Activated CD8-positive, alpha-beta memory T cell treated with anti-CD3 and anti-CD28 coated beads, Interleukin-2, amount 10 ng/mL, durations not matched to agents 7 days and 5 days (primary cell): ENCODE results near the gene OGDH. TPM values are rescaled to one million over a fixed set of nuclear protein-coding genes. Genes with fewer than 3 reads are reported as not detected.
"Not testable (repeated sequence)": the region's sequence is repeated elsewhere in the genome, so short reads cannot be mapped to it uniquely, and the experiment has no call there.

Source experiments
- ATAC-seq: fragments of 150-1000 bp; cut with Tn5 transposase; one replicate; pipeline ENCODE4 v1.10.0; 2021; ENCODE audit warnings: moderate library complexity
- CTCF ChIA-PET: fragments of 350-600 bp; sonication (Branson Sonifier 250); formaldehyde crosslinking; loops from one replicate; lab custom pipeline; 2021; ENCODE audit warnings: antibody characterized with exemption; lab: Charles Lee
- DNase-seq: peaks from one replicate; pipeline ENCODE4 v3.0.0-alpha.2; 2020
- H3K27ac Mint-ChIP-seq: one replicate; pipeline ENCODE4 v1.8.0; 2021; ENCODE audit warnings: mild to moderate bottlenecking, mixed read lengths
- H3K27me3 Mint-ChIP-seq: one replicate; pipeline ENCODE4 v1.8.0; 2021; ENCODE audit warnings: mixed read lengths
- H3K36me3 Mint-ChIP-seq: one replicate; pipeline ENCODE4 v1.8.0; 2021; ENCODE audit warnings: mild to moderate bottlenecking, mixed read lengths
- H3K4me1 Mint-ChIP-seq: one replicate; pipeline ENCODE4 v1.8.0; 2021; ENCODE audit warnings: mixed read lengths
- H3K4me3 Mint-ChIP-seq: one replicate; pipeline ENCODE4 v1.8.0; 2021; ENCODE audit warnings: mild to moderate bottlenecking, moderate library complexity, mixed read lengths
- H3K9me3 Mint-ChIP-seq: one replicate; pipeline ENCODE4 v1.8.0; 2022; ENCODE audit warnings: low read depth, mixed read lengths
- total RNA-seq, 2 experiments: library from RNA; stranded (reverse); gene quantifications; one replicate each; pipeline ENCODE4 v1.2.3, GENCODE V29; 2021

The OGDH gene
- total RNA-seq: 100 to 1,000 TPM; 134 to 136 TPM

DNA sequence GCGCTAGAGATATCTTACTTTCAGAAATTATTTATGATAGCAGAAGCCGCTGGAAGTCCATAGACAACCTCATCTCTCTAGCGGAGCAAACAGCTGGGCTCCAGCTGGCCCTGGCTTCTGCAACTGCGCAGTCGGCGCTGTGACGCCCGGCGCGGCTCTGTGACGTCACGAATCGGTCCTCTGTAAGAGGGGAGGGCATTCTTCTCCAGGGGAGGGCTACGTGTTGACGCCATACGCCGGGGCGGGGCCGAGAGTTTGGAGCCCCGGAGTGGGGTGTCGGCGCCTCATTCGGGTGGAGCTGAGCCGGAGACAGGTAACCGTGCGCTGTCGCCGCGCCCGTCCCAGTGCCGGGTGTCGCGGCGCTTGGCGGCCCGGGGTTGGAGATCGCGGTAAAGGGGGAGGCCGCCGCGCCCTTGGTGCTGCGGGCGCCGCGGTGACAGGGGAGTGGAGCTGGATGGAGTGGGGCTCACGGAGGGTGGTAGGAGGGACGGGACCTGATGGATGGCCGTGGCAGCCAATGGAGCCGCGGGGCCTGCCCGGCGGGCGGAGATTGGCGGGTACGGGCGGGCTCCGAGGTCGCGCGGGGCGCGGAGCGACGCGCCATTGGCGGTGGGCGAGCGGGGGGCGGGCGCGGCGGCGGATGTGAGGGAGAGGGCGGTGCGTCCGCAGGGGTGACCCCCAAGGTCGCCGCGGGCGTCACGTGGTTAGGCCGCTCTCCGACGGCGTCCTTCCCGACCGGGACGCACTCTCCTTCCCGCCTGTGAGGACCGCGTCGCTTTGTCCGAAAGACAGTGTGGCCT lies at the start of gene OGDH:
TSS of gene OGDH (plus strand) at position 287 of the 800 bp plus-strand sequence. CDS start 17,717 bp downstream, outside the sequence.
- Mint-ChIP-seq H3K36me3 (peaks cover 18% of the 10 kb centered on the region), H3K27me3 (peaks cover 5% of the 10 kb centered on the region), H3K4me3 (peak within 1 kb of the TSS; percentile 99), H3K27ac (peak within 1 kb of the TSS; percentile 99), H3K4me1 (peaks cover 51% of the 10 kb centered on the region), H3K9me3 (no peaks in the 10 kb centered on the region)
- peak; percentile 98 for ATAC-seq
- CTCF ChIA-PET: interaction anchor here (0.8 to 3.3 kb wide), 15 partner anchors 11 to 275 kb away, joined by 3 to 20 read pairs (median 4); partner anchors contain the start of gene H2AZ2
- peak; percentile 100 for DNase-seq

DNA sequence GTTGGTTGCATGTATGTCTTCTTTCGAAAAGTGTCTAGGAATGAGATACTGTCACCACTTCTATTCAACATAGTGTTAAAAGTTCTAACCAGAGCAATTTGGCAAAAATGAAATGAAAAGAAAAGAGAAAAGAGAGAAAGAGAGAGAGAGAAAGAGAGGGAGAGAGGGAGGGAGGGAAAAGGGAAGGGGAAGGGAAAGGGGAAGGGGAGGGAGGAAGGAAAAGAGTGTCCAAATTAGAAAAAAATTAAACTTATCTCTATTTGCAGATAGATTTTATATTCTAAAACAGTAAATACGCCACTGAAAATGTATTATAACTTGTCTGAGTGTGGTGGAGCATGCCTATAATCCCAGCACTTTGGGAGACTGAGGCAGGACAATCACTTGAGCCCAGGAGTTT lies 48.9 kb upstream of the OGDH start:
- Mint-ChIP-seq H3K4me3 (no peak overlapping the region), H3K4me1 (no peaks in the 10 kb centered on the region), H3K27me3 (peaks cover 10% of the 10 kb centered on the region), H3K9me3 (no peaks in the 10 kb centered on the region), H3K36me3 (no peaks in the 10 kb centered on the region), H3K27ac (no peak overlapping the region)
- DNase-seq (no peak), ATAC-seq (no peak)
- CTCF ChIA-PET: interaction anchor here (1.7 kb wide), 1 partner anchor 8 kb away, joined by 9 read pairs; no protein-coding TSS in a partner anchor

DNA sequence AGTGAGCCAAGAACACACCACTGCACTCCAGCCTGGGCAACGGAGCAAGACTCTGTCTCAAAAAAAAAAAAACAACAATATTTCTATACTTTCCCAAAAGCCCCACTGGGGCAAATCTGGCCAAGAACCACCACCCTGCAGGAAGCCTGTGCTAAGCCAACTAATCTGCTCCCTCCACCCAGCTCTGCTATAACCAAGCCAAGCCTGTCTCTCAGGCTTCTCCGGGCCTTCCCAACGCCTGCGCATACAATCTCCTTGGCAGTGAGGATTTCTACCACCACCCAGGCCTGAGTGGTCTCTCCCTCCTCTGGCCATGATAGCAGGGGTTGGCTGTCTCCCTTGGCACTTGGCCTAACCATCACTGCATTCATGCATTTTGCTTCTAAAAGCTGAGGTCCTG lies 46.9 kb upstream of the OGDH start:
- CTCF ChIA-PET: interaction anchor here (1.2 kb wide), 1 partner anchor 319 kb away, joined by 3 read pairs; no protein-coding TSS in a partner anchor
- Mint-ChIP-seq H3K4me3 (no peak overlapping the region), H3K4me1 (no peaks in the 10 kb centered on the region), H3K9me3 (no peaks in the 10 kb centered on the region), H3K36me3 (peaks cover under 1% of the 10 kb centered on the region), H3K27me3 (peaks cover 4% of the 10 kb centered on the region), H3K27ac (no peak overlapping the region)
- DNase-seq (no peak), ATAC-seq (no peak)

DNA sequence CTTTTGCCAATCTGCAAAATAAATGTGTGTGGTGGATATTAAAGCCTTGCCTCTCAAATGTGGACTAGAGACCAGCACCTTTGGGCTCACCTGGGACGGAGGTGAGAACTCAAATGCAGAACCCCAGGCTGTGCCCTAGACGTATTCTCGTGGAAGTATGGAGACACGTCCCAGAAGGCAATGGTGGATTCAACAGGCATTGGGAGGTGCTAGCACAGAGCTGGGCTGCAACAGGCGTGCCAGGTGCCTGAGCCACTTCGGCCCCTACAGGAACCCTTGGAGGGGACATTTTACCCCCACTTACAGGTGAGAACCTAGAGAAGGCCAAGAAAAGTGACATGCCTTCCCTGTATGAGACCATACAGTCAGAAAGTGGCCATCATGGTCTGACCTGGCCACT lies 44.9 kb upstream of the OGDH start:
- Mint-ChIP-seq H3K4me1 (no peaks in the 10 kb centered on the region), H3K9me3 (no peaks in the 10 kb centered on the region), H3K4me3 (no peak overlapping the region), H3K27ac (no peak overlapping the region), H3K27me3 (no peaks in the 10 kb centered on the region), H3K36me3 (peaks cover 8% of the 10 kb centered on the region)
- CTCF ChIA-PET: interaction anchor here (1.0 to 1.2 kb wide), 2 partner anchors 86 to 295 kb away, joined by 3 read pairs; no protein-coding TSS in a partner anchor
- no peak for DNase-seq
- ATAC-seq: no peak

DNA sequence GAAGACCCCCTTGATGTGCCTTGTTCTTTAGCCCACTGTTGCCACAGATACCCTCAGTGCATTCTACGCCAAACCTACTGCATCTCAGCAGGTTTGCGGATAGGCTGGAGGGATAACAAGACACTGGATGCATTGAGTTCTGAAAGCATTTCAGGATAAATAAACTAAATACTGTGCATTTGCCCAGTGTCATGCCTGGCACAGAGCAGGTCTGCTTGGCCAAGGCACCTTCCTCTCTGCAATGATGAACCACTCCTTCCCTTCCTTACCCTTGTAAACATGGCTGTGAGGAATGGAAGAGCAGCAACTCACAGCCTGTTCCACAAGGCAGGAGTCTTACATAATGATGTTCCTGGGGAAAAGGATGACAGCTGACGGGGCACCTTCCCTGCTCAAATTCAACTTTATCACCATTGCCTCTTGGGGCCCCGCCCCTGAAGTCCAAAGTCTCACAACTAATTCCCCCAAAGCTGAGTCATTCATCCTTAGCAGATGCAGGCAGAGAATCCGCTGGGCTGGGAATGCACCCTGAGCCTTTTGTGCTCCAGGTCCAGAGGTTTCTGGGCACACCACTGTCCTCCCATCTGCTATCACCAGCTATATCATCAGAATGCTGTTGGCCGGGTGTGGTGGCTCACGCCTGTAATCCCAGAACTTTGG lies 44.3 kb upstream of the OGDH start:
- Mint-ChIP-seq H3K27ac (no peak overlapping the region), H3K9me3 (no peaks in the 10 kb centered on the region), H3K4me3 (no peak overlapping the region), H3K27me3 (no peaks in the 10 kb centered on the region), H3K4me1 (no peaks in the 10 kb centered on the region), H3K36me3 (peaks cover 12% of the 10 kb centered on the region)
- DNase-seq: no peak
- CTCF ChIA-PET: interaction anchor here (1.2 kb wide), 1 partner anchor 87 kb away, joined by 3 read pairs; no protein-coding TSS in a partner anchor
- no peak for ATAC-seq

GRCh38 chr7:44562622-44562962 lies 43.8 kb upstream of the OGDH start:
- not testable (repeated sequence) for H3K4me1 Mint-ChIP-seq, DNase-seq, H3K27ac Mint-ChIP-seq, H3K27me3 Mint-ChIP-seq, H3K9me3 Mint-ChIP-seq, H3K4me3 Mint-ChIP-seq, ATAC-seq
- CTCF ChIA-PET: interaction anchor here (1.2 kb wide), 1 partner anchor 87 kb away, joined by 3 read pairs; no protein-coding TSS in a partner anchor
- peaks cover 14% of the 10 kb centered on the region for H3K36me3 Mint-ChIP-seq

DNA sequence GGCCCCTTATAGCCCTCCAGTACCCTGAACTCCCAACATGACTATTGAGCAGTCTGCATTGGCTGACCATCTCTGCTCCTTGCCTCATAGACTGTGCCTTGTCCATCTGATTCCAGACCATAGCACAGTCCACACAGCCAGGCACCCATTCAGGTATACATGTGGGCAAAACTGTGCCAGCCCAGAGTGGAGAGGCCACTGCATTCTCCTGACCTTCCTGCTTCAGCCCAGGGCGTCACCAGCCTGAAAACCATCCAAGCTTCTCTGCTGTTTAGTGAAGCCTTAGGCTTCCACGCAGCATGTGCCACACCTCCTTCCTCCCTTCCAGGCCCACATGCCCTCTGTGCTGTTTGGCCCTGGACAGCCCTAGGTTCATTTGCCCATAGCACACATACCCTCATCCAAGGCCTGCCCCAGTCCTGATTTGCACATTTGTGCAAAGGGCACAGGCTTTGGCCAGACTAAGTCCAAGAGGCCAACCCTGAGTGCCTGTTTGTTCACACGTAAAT lies 43.2 kb upstream of the OGDH start:
- H3K4me3 Mint-ChIP-seq: no peak overlapping the region
- DNase-seq (no peak), ATAC-seq (no peak)
- H3K27me3 Mint-ChIP-seq: no peaks in the 10 kb centered on the region
- H3K27ac Mint-ChIP-seq: no peak overlapping the region
- no peaks in the 10 kb centered on the region for H3K4me1 Mint-ChIP-seq
- CTCF ChIA-PET: interaction anchor here (1.5 to 3.9 kb wide), 2 partner anchors 281 to 322 kb away, joined by 3 to 37 read pairs; no protein-coding TSS in a partner anchor
- H3K36me3 Mint-ChIP-seq: peaks cover 18% of the 10 kb centered on the region
- H3K9me3 Mint-ChIP-seq: no peaks in the 10 kb centered on the region

- DNase-seq (no peak), ATAC-seq (no peak)
- peak overlapping the region; percentile 30 for H3K27ac Mint-ChIP-seq
- H3K36me3 Mint-ChIP-seq: peaks cover 30% of the 10 kb centered on the region
- no peaks in the 10 kb centered on the region for H3K9me3 Mint-ChIP-seq
- H3K4me1 Mint-ChIP-seq: no peaks in the 10 kb centered on the region
- CTCF ChIA-PET: interaction anchor here (0.9 to 3.9 kb wide), 28 partner anchors 8 to 483 kb away, joined by 3 to 37 read pairs (median 4); partner anchors contain the start of genes DDX56, NUDCD3, OGDH and POLD2
- H3K27me3 Mint-ChIP-seq: no peaks in the 10 kb centered on the region
- no peak overlapping the region for H3K4me3 Mint-ChIP-seq
These were observed 41.8 kb upstream of the OGDH start for GRCh38 chr7:44564606-44565005.

GRCh38 chr7:44565097-44565794 lies 41.2 kb upstream of the OGDH start:
- H3K36me3 Mint-ChIP-seq: peaks cover 34% of the 10 kb centered on the region
- ATAC-seq (peak; percentile 91), DNase-seq (peak; percentile 73)
- no peaks in the 10 kb centered on the region for H3K27me3 Mint-ChIP-seq
- CTCF ChIA-PET: interaction anchor here (0.7 to 3.9 kb wide), 42 partner anchors 9 to 625 kb away, joined by 3 to 37 read pairs (median 4); partner anchors contain the start of genes DDX56, NUDCD3, OGDH and POLD2
- H3K27ac Mint-ChIP-seq: peak overlapping the region; percentile 41
- H3K9me3 Mint-ChIP-seq: no peaks in the 10 kb centered on the region
- H3K4me1 Mint-ChIP-seq: no peaks in the 10 kb centered on the region
- H3K4me3 Mint-ChIP-seq: no peak overlapping the region

- H3K9me3 Mint-ChIP-seq: no peaks in the 10 kb centered on the region
- H3K36me3 Mint-ChIP-seq: peaks cover 39% of the 10 kb centered on the region
- peak overlapping the region; percentile 41 for H3K27ac Mint-ChIP-seq
- CTCF ChIA-PET: interaction anchor here (0.8 to 3.9 kb wide), 41 partner anchors 8 to 626 kb away, joined by 3 to 37 read pairs (median 4); partner anchors contain the start of genes DDX56, NUDCD3, OGDH and POLD2
- H3K4me3 Mint-ChIP-seq: no peak overlapping the region
- no peaks in the 10 kb centered on the region for H3K4me1 Mint-ChIP-seq
- no peaks in the 10 kb centered on the region for H3K27me3 Mint-ChIP-seq
- DNase-seq (no peak), ATAC-seq (peak; percentile 41)
These were observed 40.5 kb upstream of the OGDH start for GRCh38 chr7:44565795-44566559.

- Mint-ChIP-seq H3K4me3 (no peak overlapping the region), H3K27ac (no peak overlapping the region), H3K36me3 (peaks cover 45% of the 10 kb centered on the region), H3K27me3 (no peaks in the 10 kb centered on the region), H3K4me1 (peaks cover 2% of the 10 kb centered on the region), H3K9me3 (no peaks in the 10 kb centered on the region)
- CTCF ChIA-PET: interaction anchor here (1.3 to 3.9 kb wide), 7 partner anchors 16 to 325 kb away, joined by 4 to 37 read pairs (median 8); partner anchors contain the start of gene TMED4
- ATAC-seq (no peak), DNase-seq (no peak)
These were observed 39.7 kb upstream of the OGDH start for GRCh38 chr7:44566680-44567079.

- Mint-ChIP-seq H3K27ac (no peak overlapping the region), H3K9me3 (no peaks in the 10 kb centered on the region), H3K4me3 (no peak overlapping the region), H3K27me3 (no peaks in the 10 kb centered on the region), H3K36me3 (peaks cover 55% of the 10 kb centered on the region), H3K4me1 (peaks cover 11% of the 10 kb centered on the region)
- CTCF ChIA-PET: interaction anchor here (1.3 kb wide), 2 partner anchors 308 to 327 kb away, joined by 3 to 4 read pairs; no protein-coding TSS in a partner anchor
- DNase-seq: no peak
- ATAC-seq: no peak
These were observed 38.5 kb upstream of the OGDH start for GRCh38 chr7:44567884-44568283.
